COR-L47 (cell line): ENCODE measurements around the gene PRIMA1.
"Not testable (repeated sequence)": the region's sequence is repeated elsewhere in the genome, so short reads cannot be mapped to it uniquely, and the experiment has no call there.

Experiments
- DNase-seq: peaks from one replicate; lab custom pipeline; 2025; lab: John Stamatoyannopoulos, UW

The PRIMA1 gene

DNA sequence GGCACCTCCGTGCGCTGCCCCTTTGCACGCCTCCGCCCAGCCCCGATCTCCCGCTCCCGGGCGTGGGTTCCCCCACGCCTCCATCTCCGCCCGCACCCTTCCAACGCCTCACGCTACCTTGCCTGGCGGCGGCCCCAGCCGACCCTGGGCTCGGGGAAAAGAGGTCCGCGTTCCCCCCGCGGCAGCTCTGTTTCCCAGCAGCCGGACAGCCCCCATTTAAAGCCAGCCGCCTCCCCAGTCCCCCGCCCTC is at the start of gene PRIMA1:
Gene PRIMA1 (minus strand): TSS at position 193 of the 250 bp plus-strand sequence. CDS start 767 bp downstream, outside the sequence.
- DNase-seq, result no peak

GRCh38 chr14:93834699-93835371 is 46.5 kb upstream of the PRIMA1 start:
- no peak for DNase-seq

GRCh38 chr14:93832665-93833064 is 44.4 kb upstream of the PRIMA1 start:
- peak; percentile 92 for DNase-seq

DNA sequence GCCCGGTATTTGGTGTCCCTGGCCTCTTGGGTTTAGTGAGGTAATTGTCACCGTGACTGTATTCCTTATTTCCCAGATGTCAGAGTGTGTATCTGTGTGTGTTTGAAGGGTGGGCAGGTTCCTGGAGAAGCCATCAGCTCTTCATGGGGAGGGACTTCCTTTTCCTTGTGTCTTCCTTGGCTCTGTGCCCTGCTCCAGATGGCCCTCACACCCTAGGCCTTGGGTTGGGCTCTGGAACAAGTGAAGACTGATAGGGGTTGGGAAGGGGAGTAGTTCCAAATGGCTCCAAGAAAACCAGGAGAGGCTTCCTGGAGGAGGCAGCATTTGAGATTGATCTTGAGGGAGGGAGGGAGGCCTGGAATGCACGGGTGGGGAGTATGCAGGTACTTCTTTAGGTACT is 43.8 kb upstream of the PRIMA1 start:
- DNase-seq, result no peak

GRCh38 chr14:93830753-93831461 is 42.6 kb upstream of the PRIMA1 start:
- no peak for DNase-seq

GRCh38 chr14:93829839-93830481 is 41.7 kb upstream of the PRIMA1 start:
- DNase-seq, result no peak

DNA sequence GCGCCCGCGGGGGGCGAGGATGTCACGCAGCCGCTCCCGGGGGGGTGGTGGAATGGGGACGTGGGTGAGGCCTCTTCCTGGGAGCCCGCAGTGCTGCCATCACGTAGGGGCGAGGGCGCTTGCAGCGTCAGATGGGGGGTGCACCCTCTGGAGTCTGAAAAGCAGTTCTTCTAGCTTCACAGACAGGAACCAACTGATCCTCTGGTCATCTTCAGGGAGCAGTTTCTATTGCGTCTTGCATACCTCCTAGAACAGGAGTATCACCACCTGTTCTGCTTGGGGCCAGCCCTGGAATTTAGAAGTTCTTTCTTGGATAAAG is 36.9 kb upstream of the PRIMA1 start:
- no peak for DNase-seq

DNA sequence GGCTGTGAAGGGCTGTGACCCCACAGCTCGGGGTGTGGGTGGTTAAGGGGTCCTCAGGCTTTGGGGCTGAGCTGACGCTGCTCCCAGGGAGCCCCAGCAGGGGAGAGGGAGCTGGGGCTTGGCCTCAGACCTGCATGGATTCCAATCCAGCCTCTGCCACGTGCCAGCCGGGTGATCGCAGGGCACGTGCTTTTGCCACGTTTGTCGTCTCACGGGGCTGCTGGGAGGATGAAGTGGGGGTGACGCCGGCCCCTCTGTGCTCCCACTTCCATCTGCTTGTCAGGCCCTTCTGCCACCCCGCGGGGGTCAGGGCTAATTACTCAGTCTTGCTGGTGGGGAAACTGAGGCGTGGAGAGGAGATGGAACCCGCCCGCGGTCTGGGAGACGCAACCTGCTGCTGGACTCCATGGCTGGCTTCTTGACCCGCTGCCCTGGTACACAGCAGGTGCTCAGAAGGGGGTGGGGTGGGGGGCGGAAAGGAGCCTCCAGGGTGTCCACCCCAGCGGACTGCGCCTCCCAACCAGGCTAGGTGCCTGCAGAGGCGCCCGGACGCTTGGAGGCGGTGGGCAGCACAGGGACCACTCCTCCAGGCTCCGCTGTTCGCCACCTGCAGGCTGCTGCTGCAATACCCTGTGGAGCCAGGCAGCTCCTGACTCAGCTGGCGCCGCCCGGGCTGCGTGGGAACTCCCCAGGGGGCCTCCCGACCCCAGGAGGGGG is 36.4 kb upstream of the PRIMA1 start:
- DNase-seq, result no peak

GRCh38 chr14:93824076-93824475 is 35.8 kb upstream of the PRIMA1 start:
- no peak for DNase-seq

GRCh38 chr14:93821051-93821450 is 32.8 kb upstream of the PRIMA1 start:
- no peak for DNase-seq

GRCh38 chr14:93818857-93819256 is 30.6 kb upstream of the PRIMA1 start:
- no peak for DNase-seq

GRCh38 chr14:93811676-93812075 is 23.4 kb upstream of the PRIMA1 start:
- no peak for DNase-seq

- DNase-seq, result no peak
Measured at GRCh38 chr14:93811020-93811419, 22.7 kb upstream of the PRIMA1 start.

GRCh38 chr14:93809491-93810420 is 21.5 kb upstream of the PRIMA1 start:
- not testable (repeated sequence) for DNase-seq

DNA sequence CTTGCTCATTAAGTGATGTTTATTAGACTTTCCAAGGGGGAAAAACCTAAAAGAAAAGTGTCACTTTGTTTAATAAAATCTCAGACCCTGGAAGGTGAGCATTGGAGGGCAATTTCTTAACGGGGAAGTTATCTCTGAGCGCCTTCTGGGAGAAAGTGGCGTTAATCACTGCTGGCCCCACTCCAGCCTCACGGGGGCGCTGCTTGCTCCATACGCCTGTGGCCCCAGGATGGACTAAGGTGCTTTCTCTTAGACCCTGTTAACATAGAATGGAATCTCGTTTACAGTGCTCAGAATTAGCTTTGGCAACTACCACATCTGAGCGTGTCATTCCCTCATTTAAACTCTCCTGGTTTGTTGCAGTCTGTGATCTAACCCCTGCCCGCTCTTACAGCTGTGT is 16.4 kb upstream of the PRIMA1 start:
- DNase-seq, result no peak

- DNase-seq, result no peak
Measured at GRCh38 chr14:93803408-93804318, 15.4 kb upstream of the PRIMA1 start.

DNA sequence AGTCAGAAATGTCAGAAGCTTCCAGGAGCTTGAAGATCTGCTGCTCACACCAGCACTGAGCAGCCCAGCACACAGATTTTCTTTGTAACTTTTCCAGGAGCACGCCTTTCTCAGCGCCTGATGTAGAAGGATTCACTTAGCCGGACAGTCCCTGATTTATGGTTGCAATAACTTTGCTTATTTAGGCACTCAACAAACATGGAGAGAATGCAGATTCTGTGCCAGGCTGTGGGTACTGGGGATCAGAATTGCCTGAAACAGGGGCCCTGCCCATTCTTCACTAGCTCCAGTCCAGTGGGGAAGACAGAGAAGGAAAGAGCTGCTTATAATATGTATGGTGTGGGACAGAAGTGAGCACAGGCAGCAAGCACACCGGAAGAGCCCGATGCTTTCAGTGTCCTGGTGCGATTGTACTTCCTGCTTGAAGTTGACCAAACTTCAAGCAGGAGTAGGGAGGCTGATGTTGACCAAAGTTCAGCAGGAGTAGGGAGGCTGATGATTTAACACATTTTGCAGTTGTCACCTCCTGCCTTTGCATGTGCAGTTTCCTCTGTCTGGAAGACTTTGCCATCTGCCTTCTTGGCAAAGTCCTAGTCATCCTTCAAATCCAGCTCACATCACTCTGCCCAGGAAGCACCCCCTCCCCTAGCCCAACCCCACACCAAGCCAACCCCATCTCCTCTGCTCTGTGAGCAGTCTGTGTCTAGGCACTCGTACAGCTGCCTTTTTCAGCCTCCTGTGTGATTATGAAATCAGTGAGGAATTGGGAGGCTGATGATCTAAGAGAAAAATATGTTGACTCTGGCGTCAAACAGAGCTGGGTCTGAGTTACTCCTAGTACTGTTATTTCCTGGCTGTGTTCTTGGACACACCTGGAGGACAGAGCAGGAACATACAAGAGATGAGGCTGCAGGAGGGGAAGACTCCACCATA is 12.0 kb upstream of the PRIMA1 start:
- DNase-seq, result no peak

DNA sequence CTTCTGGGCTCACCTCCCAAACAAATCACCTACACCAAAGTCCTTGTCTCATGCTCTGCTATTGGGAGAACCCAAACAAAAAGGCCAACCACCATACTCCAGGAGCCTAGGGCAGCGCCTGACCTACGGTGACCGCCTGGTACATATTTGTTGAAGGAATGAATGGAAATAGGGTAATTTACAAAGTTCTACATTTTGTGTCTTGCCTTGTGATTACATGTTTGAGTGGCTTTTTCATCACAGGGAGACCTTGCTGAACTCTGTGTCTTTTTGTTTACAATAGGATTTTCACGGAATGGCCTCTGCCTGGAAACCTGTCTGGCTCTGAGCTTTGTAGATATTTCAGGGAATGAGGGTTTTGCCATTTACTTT is 11.3 kb upstream of the PRIMA1 start:
- no peak for DNase-seq

GRCh38 chr14:93797536-93797935 is 9.3 kb upstream of the PRIMA1 start:
- DNase-seq, result no peak

GRCh38 chr14:93797071-93797470 is 8.8 kb upstream of the PRIMA1 start:
- DNase-seq, result no peak
